ENCODE data around the gene HPSE2.

DNA sequence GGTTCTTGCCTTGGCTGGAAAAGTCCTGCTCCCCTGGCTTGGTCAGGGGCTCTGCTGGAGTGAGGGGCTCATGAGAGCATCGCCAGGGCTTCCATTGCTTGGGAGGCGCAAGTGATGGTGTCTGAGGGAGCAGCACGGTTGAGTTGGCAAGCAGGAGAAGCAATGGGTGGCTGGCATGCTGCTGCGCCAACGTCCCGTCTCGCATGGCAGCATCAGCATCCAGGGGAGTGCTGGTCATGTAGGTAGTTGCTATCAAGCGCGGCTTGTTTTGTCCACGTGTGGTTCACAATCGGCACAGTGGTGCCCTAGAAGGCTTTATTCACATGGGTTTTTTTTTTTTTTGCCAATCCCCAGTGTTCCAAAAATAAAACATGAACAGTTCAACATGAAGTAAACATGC lies 824.5 kb downstream of the HPSE2 start:
- TF ChIP-seq CTCF (IDR thresholded peaks at IDR 0.05) (no peak), POLR2A (IDR thresholded peaks at IDR 0.05) (no peak), POLR2AphosphoS5 (IDR thresholded peaks at IDR 0.05) (no peak)
